ENCODE data around the gene GALNT10. TPM values are rescaled to one million over a fixed set of nuclear protein-coding genes. Genes with fewer than 3 reads are reported as not detected.

GALNT10 gene
- total and polyA plus RNA-seq, 2 of the 8 experiments (the other 6 are each of a cell fraction or from before 2014, with no cell fraction given), result 4.6 to 15.5 TPM

GRCh38 chr5:154437281-154437965 is 246.9 kb downstream of the GALNT10 start:
- 88% methylated on average over 5 of the region's 5 CpGs; no CpG with 5 or more reads in 1 of the 2 experiments for WGBS, 2 experiments (ENCODE audit: extremely low coverage in 1 of 2, insufficient coverage in 1 of 2, insufficient read length in 1 of 2, insufficient replicate concordance in 2 of 2, low coverage in 1 of 2, low lambda C conversion rate in 2 of 2, missing lambda C conversion rate in 1 of 2)
- H3K9me3 ChIP-seq (ENCODE audit: insufficient read depth in 2 of 2, low read depth in 1 of 2, low read length in 1 of 2), result peaks cover 3% of the 10 kb centered on the region in 2 experiments; a peak in 1 of 4 replicates
- no peak overlapping the region for H4K8ac ChIP-seq (ENCODE audit: extremely low read depth, insufficient read depth, low read length)
- H2BK120ac ChIP-seq (replicated peaks; ENCODE audit: low read depth, low read length), result no peak overlapping the region
- no peak overlapping the region for H3K18ac ChIP-seq (ENCODE audit: extremely low read depth, low read length)
- FAIRE-seq (no peak), DNase-seq (ENCODE audit: low read depth in 1 of 2, low spot score in 2 of 2) (no peak)
- no peak overlapping the region for H2BK20ac ChIP-seq (ENCODE audit: low read length)
- H3K27me3 ChIP-seq (replicated peaks in 1 of 4; ENCODE audit: control insufficient read depth in 3 of 4, extremely low read depth in 1 of 4, insufficient read depth in 3 of 4, low read length in 3 of 4), result no peaks in the 10 kb centered on the region
- no peak overlapping the region for H3K27ac ChIP-seq (ENCODE audit: low read depth, low read length)
- H2BK5ac ChIP-seq (ENCODE audit: low read depth, low read length), result no peak overlapping the region
- no peak overlapping the region for H4K5ac ChIP-seq (ENCODE audit: insufficient read length, low read depth, low read length)
- H2BK12ac ChIP-seq (ENCODE audit: low read depth, low read length), result no peak overlapping the region
- no peak overlapping the region for H3K9ac ChIP-seq (replicated peaks in 1 of 4; ENCODE audit: extremely low read depth in 1 of 4, low read depth in 3 of 4, low read length in 3 of 4)
- no peak overlapping the region for H3K56ac ChIP-seq (replicated peaks; ENCODE audit: insufficient read length, low read depth, low read length)
- H4K20me1 ChIP-seq (replicated peaks in 1 of 2; ENCODE audit: control insufficient read depth in 1 of 2, insufficient read depth in 2 of 2, low read length in 2 of 2), result no peaks in the 10 kb centered on the region
- no peak overlapping the region for H3K4me2 ChIP-seq (ENCODE audit: insufficient read depth in 1 of 2, low read depth in 2 of 2, low read length in 2 of 2)
- H2AFZ ChIP-seq (ENCODE audit: low read length), result no peak overlapping the region
- ChIA-PET CTCF (ENCODE audit: partially characterized antibody) (interaction anchor here (0.7 to 1.8 kb wide), 4 partner anchors 30 to 365 kb away, joined by 3 to 4 read pairs (median 4); no protein-coding TSS in a partner anchor), POLR2A (ENCODE audit: partially characterized antibody) (interaction anchor here (1.4 kb wide), 1 partner anchor 12 kb away, joined by 3 read pairs; no protein-coding TSS in a partner anchor)
- peaks cover 0 to 31% (median 12%) of the 10 kb centered on the region in 4 experiments; a peak in 7 of 8 replicates for H3K36me3 ChIP-seq (ENCODE audit: control insufficient read depth in 2 of 4, insufficient read depth in 4 of 4, low read length in 3 of 4)
- H3K79me2 ChIP-seq (ENCODE audit: control insufficient read depth in 1 of 2, insufficient read depth in 2 of 2, low read length in 2 of 2), result no peaks in the 10 kb centered on the region
- no peak overlapping the region for H3K4ac ChIP-seq (replicated peaks; ENCODE audit: insufficient read length, low read depth, low read length)
- no peaks in the 10 kb centered on the region for H3K23me2 ChIP-seq (ENCODE audit: low read depth, low read length)
- H3K4me3 ChIP-seq (ENCODE audit: extremely low read depth in 1 of 4, insufficient read depth in 2 of 4, low read depth in 3 of 4, low read length in 4 of 4), result no peak overlapping the region
- H3K4me1 ChIP-seq (replicated peaks in 1 of 4; ENCODE audit: control insufficient read depth in 3 of 4, insufficient read depth in 4 of 4, low read length in 3 of 4), result no peaks in the 10 kb centered on the region
- no peak overlapping the region for H3K23ac ChIP-seq (ENCODE audit: insufficient read length)
- H2AK5ac ChIP-seq (ENCODE audit: low read depth, low read length), result no peak overlapping the region
- H4K91ac ChIP-seq (replicated peaks; ENCODE audit: insufficient read length, low read length), result no peak overlapping the region
- TF ChIP-seq CBX8 (IDR thresholded peaks at IDR 0.05; ENCODE audit: borderline replicate concordance, low read depth, low read length) (no peak), RBBP5 (IDR thresholded peaks at IDR 0.05; ENCODE audit: borderline replicate concordance, low read depth, low read length) (no peak), KDM5A (IDR thresholded peaks at IDR 0.05; ENCODE audit: low read length) (no peak), HDAC6 (IDR thresholded peaks at IDR 0.05; ENCODE audit: low read depth, low read length) (no peak), SIRT6 (IDR thresholded peaks at IDR 0.05; ENCODE audit: low read length) (no peak), HDAC2 (IDR thresholded peaks at IDR 0.05; ENCODE audit: borderline replicate concordance in 1 of 2, low read depth in 2 of 2, low read length in 2 of 2) (no peak), TEAD4 (IDR thresholded peaks at IDR 0.05; ENCODE audit: low read depth, low read length) (no peak)
- TF ChIP-seq, protein P1, sequence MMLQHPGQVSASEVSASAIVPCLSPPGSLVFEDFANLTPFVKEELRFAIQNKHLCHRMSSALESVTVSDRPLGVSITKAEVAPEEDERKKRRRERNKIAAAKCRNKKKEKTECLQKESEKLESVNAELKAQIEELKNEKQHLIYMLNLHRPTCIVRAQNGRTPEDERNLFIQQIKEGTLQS (IDR thresholded peaks at IDR 0.05; ENCODE audit: insufficient read depth, low read depth, low read length), result no peak
- TF ChIP-seq, protein P2, sequence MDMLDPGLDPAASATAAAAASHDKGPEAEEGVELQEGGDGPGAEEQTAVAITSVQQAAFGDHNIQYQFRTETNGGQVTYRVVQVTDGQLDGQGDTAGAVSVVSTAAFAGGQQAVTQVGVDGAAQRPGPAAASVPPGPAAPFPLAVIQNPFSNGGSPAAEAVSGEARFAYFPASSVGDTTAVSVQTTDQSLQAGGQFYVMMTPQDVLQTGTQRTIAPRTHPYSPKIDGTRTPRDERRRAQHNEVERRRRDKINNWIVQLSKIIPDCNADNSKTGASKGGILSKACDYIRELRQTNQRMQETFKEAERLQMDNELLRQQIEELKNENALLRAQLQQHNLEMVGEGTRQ (IDR thresholded peaks at IDR 0.05; ENCODE audit: low read length), result no peak
- no peak overlapping the region for H2BK15ac ChIP-seq (ENCODE audit: low read length)
- no peaks in the 10 kb centered on the region for H3K79me1 ChIP-seq (ENCODE audit: low read depth, low read length)
- H3K14ac ChIP-seq (ENCODE audit: insufficient read length), result no peak overlapping the region
